ENCODE results near the gene TMTC3.

Gene TMTC3

DNA sequence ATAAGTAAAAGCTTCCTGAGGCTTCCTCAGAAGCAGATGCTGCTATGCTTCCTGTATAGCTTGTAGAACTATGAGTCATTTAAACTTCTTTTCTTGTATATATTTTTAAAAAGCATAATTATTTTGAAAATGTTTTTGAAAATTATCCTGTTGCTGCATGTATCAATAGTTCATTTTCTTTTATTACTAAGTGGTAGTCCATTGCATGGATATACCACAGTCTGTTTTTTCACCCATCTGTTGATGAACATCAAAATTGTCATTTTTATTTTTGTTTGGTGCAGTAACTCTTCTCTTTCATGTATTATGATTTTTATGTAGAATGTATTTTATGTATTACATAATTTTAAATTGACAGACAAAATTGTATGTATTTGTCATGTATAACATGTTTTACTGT lies 81.4 kb downstream of the TMTC3 start:
- Histone ChIP-seq H3K4me3 (ENCODE audit: low read depth, low read length) (no peak overlapping the region), H3K4me1 (ENCODE audit: control insufficient read depth, insufficient read depth, low read length) (no peaks in the 10 kb centered on the region), H3K27ac (ENCODE audit: extremely low read depth, low read depth, low read length) (no peak overlapping the region), H3K9me3 (ENCODE audit: control insufficient read depth, insufficient read depth, low read depth, low read length) (no peaks in the 10 kb centered on the region; the same call in 1 of the 2 replicates), H3K36me3 (ENCODE audit: control insufficient read depth in 2 of 2, insufficient read depth in 1 of 2, low read length in 2 of 2) (no peaks in the 10 kb centered on the region)
- TF ChIP-seq AEBP2 (tag by site-specific recombination; IDR thresholded peaks at IDR 0.05; ENCODE audit: borderline replicate concordance) (no peak), ZNF704 (tag by site-specific recombination; IDR thresholded peaks at IDR 0.05) (no peak), ZNF518A (tag by site-specific recombination; conservative IDR thresholded peaks at IDR 0.05; ENCODE audit: low read depth) (no peak), TRIM28 (IDR thresholded peaks at IDR 0.05; ENCODE audit: borderline replicate concordance, low read length) (no peak), ZNF398 (tag by site-specific recombination; IDR thresholded peaks at IDR 0.05) (no peak), ZNF544 (tag by site-specific recombination; IDR thresholded peaks at IDR 0.05) (no peak), ZFP37 (tag by site-specific recombination; IDR thresholded peaks at IDR 0.05) (no peak), ZNF214 (tag by site-specific recombination; IDR thresholded peaks at IDR 0.05; ENCODE audit: borderline replicate concordance) (no peak), ZFHX2 (tag by site-specific recombination; conservative IDR thresholded peaks at IDR 0.05) (no peak), GLI2 (tag by site-specific recombination; IDR thresholded peaks at IDR 0.05; ENCODE audit: borderline replicate concordance, low read depth) (no peak)
- TF ChIP-seq, protein P1, sequence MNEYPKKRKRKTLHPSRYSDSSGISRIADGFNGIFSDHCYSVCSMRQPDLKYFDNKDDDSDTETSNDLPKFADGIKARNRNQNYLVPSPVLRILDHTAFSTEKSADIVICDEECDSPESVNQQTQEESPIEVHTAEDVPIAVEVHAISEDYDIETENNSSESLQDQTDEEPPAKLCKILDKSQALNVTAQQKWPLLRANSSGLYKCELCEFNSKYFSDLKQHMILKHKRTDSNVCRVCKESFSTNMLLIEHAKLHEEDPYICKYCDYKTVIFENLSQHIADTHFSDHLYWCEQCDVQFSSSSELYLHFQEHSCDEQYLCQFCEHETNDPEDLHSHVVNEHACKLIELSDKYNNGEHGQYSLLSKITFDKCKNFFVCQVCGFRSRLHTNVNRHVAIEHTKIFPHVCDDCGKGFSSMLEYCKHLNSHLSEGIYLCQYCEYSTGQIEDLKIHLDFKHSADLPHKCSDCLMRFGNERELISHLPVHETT (tag by site-specific recombination; IDR thresholded peaks at IDR 0.05) = no peak
- CTCF ChIA-PET = no interaction called here
- POLR2A ChIA-PET = no interaction called here

GRCh38 chr12:88225776-88226175 lies 83.7 kb downstream of the TMTC3 start:
- H3K27ac ChIP-seq (ENCODE audit: extremely low read depth, low read depth, low read length) = no peak overlapping the region
- no peaks in the 10 kb centered on the region for H3K36me3 ChIP-seq (ENCODE audit: control insufficient read depth in 2 of 2, insufficient read depth in 1 of 2, low read length in 2 of 2)
- no peaks in the 10 kb centered on the region for H3K9me3 ChIP-seq (ENCODE audit: control insufficient read depth, insufficient read depth, low read depth, low read length)
- H3K4me1 ChIP-seq (ENCODE audit: control insufficient read depth, insufficient read depth, low read length) = no peaks in the 10 kb centered on the region
- no peak overlapping the region for H3K4me3 ChIP-seq (ENCODE audit: low read depth, low read length)
- CTCF ChIA-PET = no interaction called here
- POLR2A ChIA-PET = no interaction called here
- no peak for TF ChIP-seq ZNF776 (tag by site-specific recombination; IDR thresholded peaks at IDR 0.05; ENCODE audit: borderline replicate concordance)
- no peak for TF ChIP-seq ZNF626 (tag by site-specific recombination; IDR thresholded peaks at IDR 0.05)
- no peak for TF ChIP-seq ZNF398 (tag by site-specific recombination; IDR thresholded peaks at IDR 0.05)
- TF ChIP-seq ZNF561 (tag by site-specific recombination; IDR thresholded peaks at IDR 0.05; ENCODE audit: borderline replicate concordance) = no peak
- no peak for TF ChIP-seq ZNF416 (tag by site-specific recombination; IDR thresholded peaks at IDR 0.05)
- no peak for TF ChIP-seq ZNF544 (tag by site-specific recombination; IDR thresholded peaks at IDR 0.05)
- no peak for TF ChIP-seq ZNF76 (tag by site-specific recombination; IDR thresholded peaks at IDR 0.05; ENCODE audit: borderline replicate concordance, low read depth)
- TF ChIP-seq ZNF621 (tag by site-specific recombination; IDR thresholded peaks at IDR 0.05) = no peak
- TF ChIP-seq ZNF148 (tag by site-specific recombination; IDR thresholded peaks at IDR 0.05; ENCODE audit: borderline replicate concordance) = no peak
- TF ChIP-seq ZBTB20 (tag by site-specific recombination; IDR thresholded peaks at IDR 0.05) = no peak
